Endodermal cell (in vitro differentiated cells): Measurements from ENCODE around the gene PYCR2. TPM values are rescaled to one million over a fixed set of nuclear protein-coding genes. Genes with fewer than 3 reads are reported as not detected.
"Not testable (repeated sequence)": the region's sequence is repeated elsewhere in the genome, so short reads cannot be mapped to it uniquely, and the experiment has no call there.

Experiments used
- DNase-seq: peaks from one replicate; pipeline ENCODE4 v3.0.0-alpha.2; 2017
- H3K27ac ChIP-seq: 2 replicates; pipeline ENCODE4 v1.5.1; 2013; ENCODE audit warnings: mild to moderate bottlenecking, low read depth, low read length, moderate library complexity
- H3K27me3 ChIP-seq: 2 replicates; pipeline ENCODE4 v1.6.1; 2013; ENCODE audit warnings: mild to moderate bottlenecking, low read length, moderate library complexity; ENCODE audit not compliant: insufficient read depth, control insufficient read depth, poor library complexity, severe bottlenecking
- H3K36me3 ChIP-seq: 2 replicates; pipeline ENCODE4 v1.7.0; 2013; ENCODE audit warnings: mild to moderate bottlenecking, low read length, moderate library complexity; ENCODE audit not compliant: control insufficient read depth, insufficient read depth
- H3K4me1 ChIP-seq: one replicate; pipeline ENCODE4 v1.7.0; 2013; ENCODE audit warnings: low read length; ENCODE audit not compliant: control insufficient read depth, insufficient read depth
- H3K4me3 ChIP-seq: 2 replicates; pipeline ENCODE4 v1.5.1; 2013; ENCODE audit warnings: mild to moderate bottlenecking, low read length, moderate library complexity
- H3K9ac ChIP-seq: 2 replicates; pipeline ENCODE4 v1.6.1; 2013; ENCODE audit warnings: mild to moderate bottlenecking, low read length, moderate library complexity; ENCODE audit not compliant: poor library complexity, severe bottlenecking; ENCODE audit errors: extremely low read depth
- H3K9me3 ChIP-seq: 2 replicates; pipeline ENCODE4 v1.6.1; 2013; ENCODE audit warnings: mild to moderate bottlenecking, low read length, moderate library complexity; ENCODE audit not compliant: control insufficient read depth
- H3K27ac Mint-ChIP-seq: 2 replicates; pipeline ENCODE4 v1.8.0; 2020; ENCODE audit warnings: mixed read lengths
- H3K27me3 Mint-ChIP-seq: 2 replicates; pipeline ENCODE4 v1.8.0; 2021; ENCODE audit warnings: mild to moderate bottlenecking, mixed read lengths; ENCODE audit not compliant: insufficient read depth
- H3K36me3 Mint-ChIP-seq: 2 replicates; pipeline ENCODE4 v1.8.0; 2020; ENCODE audit warnings: low read depth, mixed read lengths
- H3K4me1 Mint-ChIP-seq: 2 replicates; pipeline ENCODE4 v1.8.0; 2020; ENCODE audit warnings: mixed read lengths
- H3K4me3 Mint-ChIP-seq: 2 replicates; pipeline ENCODE4 v1.8.0; 2020; ENCODE audit warnings: mild to moderate bottlenecking, moderate library complexity, mixed read lengths
- H3K9me3 Mint-ChIP-seq: 2 replicates; pipeline ENCODE4 v1.8.0; 2020; ENCODE audit warnings: mild to moderate bottlenecking, mixed read lengths
- CTCF ChIP-seq: fragments of 200-600 bp; sonication (generic); conservative IDR thresholded peaks from 2 replicates; pipeline ENCODE4 v1.5.0; 2021; ENCODE audit warnings: antibody characterized with exemption, mild to moderate bottlenecking
- WGBS, 2 experiments: methylation state at CpG; one replicate each; pipeline versions ENCODE4 v1.1.5 to v1.1.7; 2013; ENCODE audit warnings: missing lambda C conversion rate in 2 of 2, mixed read lengths in 1 of 2; ENCODE audit not compliant: insufficient coverage in 1 of 2, insufficient read length in 1 of 2; 5-methylcytosine and 5-hydroxymethylcytosine counted together
- total RNA-seq, 2 donors: library from RNA; stranded (reverse); fragmentation: NEBNext Ultra II Directional in 1 of 2; extraction: Animal tissue kit (Norgen Biotek cat#: 25700) in 1 of 2; gene quantifications; 2 replicates in 1 of 2; 3 replicates in 1 of 2; pipeline ENCODE4 v1.2.1, GENCODE V29; 2021

The PYCR2 gene
- total RNA-seq, 2 donors from 2014 or later, result 94.5 to 101 TPM

- H3K36me3 Mint-ChIP-seq, result peaks cover 12% of the 10 kb centered on the region
- Histone ChIP-seq H3K9ac (peak overlapping the region; percentile 96), H3K4me3 (peak overlapping the region; percentile 88), H3K36me3 (peaks cover 39% of the 10 kb centered on the region), H3K4me1 (peaks cover 12% of the 10 kb centered on the region)
- not testable (repeated sequence) for H3K9me3 ChIP-seq, H3K27me3 ChIP-seq, H3K27ac ChIP-seq, H3K9me3 Mint-ChIP-seq, H3K27me3 Mint-ChIP-seq
- WGBS, 2 experiments, result 43 to 98% methylated on average over 6 to 42 of the region's 69 CpGs
- peak overlapping the region; percentile 26 for H3K27ac Mint-ChIP-seq
- H3K4me3 Mint-ChIP-seq, result peak overlapping the region; percentile 69
- DNase-seq, result peak; percentile 89
- H3K4me1 Mint-ChIP-seq, result peaks cover 25% of the 10 kb centered on the region
Observed at GRCh38 chr1:225939097-225939938, 15.3 kb upstream of the PYCR2 start.

DNA sequence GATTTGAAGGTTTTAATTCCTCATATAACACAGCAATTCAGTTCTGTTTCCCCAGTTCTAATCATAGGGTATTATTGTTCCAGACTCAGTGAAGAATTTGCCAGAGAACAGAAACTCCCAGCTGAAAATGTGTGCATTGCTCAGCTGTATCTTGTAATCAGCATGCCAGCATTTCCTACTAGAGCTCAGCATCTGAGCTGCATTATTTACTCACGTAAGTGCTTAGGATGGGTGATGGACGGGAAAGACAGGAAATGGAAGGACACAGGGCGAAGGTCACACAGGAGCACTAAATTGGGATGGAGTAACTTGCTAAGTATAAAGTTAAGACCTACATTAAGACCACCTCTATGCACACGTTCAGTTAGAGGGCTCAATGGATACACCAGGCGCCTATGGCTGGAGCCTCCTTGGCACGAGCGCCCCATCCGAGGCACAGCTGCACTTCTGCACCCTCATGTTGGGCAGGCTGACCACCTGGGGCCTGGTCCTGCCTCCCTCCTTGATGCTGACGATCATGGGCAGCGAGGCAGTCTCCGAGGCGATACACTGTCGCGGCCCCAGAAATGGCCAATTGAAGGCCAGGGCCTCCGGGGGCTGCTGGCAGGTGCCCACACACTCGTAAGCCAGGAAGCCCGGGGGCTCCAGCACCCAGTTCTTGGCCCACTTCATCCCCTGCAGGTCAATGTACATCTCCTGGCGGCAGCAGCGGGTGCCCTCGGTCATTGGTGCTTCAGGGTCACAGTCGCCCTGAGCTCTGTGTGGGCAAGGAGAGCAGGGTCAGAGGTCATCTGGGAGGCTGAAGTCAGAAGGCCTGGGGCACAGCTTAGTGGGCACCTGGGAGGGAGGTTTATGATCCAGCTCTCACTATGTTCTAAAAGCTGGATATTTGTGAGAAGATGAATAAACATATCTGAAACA, 13.3 kb upstream of the PYCR2 start:
- H3K36me3 ChIP-seq, result peaks cover 39% of the 10 kb centered on the region
- WGBS, 2 experiments, result 95% methylated on average over 15 to 21 of the region's 21 CpGs
- H3K4me3 ChIP-seq, result peak overlapping the region; percentile 88
- no peaks in the 10 kb centered on the region for H3K27me3 ChIP-seq
- H3K9ac ChIP-seq, result peak overlapping the region; percentile 96
- H3K9me3 ChIP-seq, result no peaks in the 10 kb centered on the region
- no peak for DNase-seq
- Mint-ChIP-seq H3K9me3 (no peaks in the 10 kb centered on the region), H3K36me3 (peaks cover 12% of the 10 kb centered on the region), H3K4me3 (peak overlapping the region; percentile 69), H3K4me1 (peaks cover 22% of the 10 kb centered on the region), H3K27ac (peak overlapping the region; percentile 44), H3K27me3 (no peaks in the 10 kb centered on the region)
- H3K27ac ChIP-seq, result no peak overlapping the region
- H3K4me1 ChIP-seq, result peaks cover 5% of the 10 kb centered on the region
- no peak for TF ChIP-seq CTCF

DNA sequence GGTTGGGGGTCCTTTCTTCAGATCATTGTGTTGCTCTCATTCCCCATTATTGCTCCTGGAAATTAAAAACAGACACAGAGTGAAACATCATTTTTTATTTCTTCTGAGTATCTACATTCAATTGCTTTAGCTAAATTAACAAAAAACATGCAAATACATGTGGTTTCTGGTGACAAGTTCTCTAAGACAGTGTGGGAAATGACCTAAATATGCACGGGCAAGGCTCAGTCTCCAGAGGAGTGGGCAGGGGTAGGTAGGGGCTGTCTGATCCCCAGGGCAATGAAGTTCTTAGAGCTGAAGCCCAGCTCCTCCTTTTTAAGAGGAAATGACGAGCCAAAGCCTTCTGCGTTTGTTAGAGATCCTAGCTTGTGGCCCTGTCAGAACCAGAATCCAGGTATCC, 12.5 kb upstream of the PYCR2 start:
- H3K4me1 Mint-ChIP-seq, result peaks cover 19% of the 10 kb centered on the region
- Histone ChIP-seq H3K4me1 (no peaks in the 10 kb centered on the region), H3K36me3 (peaks cover 39% of the 10 kb centered on the region), H3K9me3 (no peaks in the 10 kb centered on the region), H3K27me3 (no peaks in the 10 kb centered on the region), H3K27ac (no peak overlapping the region), H3K4me3 (peak overlapping the region; percentile 88), H3K9ac (no peak overlapping the region)
- H3K27ac Mint-ChIP-seq, result no peak overlapping the region
- H3K36me3 Mint-ChIP-seq, result peaks cover 12% of the 10 kb centered on the region
- WGBS, 2 experiments, result 87 to 95% methylated on average over 2 to 3 of the region's 3 CpGs
- no peak for TF ChIP-seq CTCF
- no peak for DNase-seq
- peak overlapping the region; percentile 69 for H3K4me3 Mint-ChIP-seq
- no peaks in the 10 kb centered on the region for H3K27me3 Mint-ChIP-seq
- no peaks in the 10 kb centered on the region for H3K9me3 Mint-ChIP-seq

DNA sequence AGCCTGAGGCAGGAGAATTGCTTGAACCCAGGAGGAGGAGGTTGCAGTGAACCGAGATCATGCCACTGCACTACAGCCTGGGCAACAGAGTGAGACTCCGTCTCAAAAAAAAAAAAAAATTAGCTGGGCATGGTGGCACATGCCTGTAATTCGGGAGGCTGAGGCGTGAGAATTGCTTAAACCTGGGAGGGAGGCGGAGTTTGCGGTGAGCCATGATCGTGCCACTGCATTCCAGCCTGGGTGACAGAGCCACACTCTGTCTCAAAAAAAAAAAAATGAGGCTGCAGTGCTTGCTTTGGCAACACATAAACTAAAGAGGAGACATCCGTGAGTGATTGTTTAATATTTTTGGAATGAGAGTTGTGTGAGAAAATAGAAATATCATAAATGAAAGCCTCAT, 12.0 kb upstream of the PYCR2 start:
- H3K27ac ChIP-seq, H3K27me3 Mint-ChIP-seq, H3K9me3 ChIP-seq, H3K27me3 ChIP-seq, H3K9me3 Mint-ChIP-seq, H3K4me3 Mint-ChIP-seq, DNase-seq, H3K9ac ChIP-seq, H3K27ac Mint-ChIP-seq, H3K4me1 ChIP-seq: not testable (repeated sequence)
- Mint-ChIP-seq H3K4me1 (peaks cover 20% of the 10 kb centered on the region), H3K36me3 (peaks cover 12% of the 10 kb centered on the region)
- Histone ChIP-seq H3K4me3 (peak overlapping the region; percentile 88), H3K36me3 (peaks cover 39% of the 10 kb centered on the region)
- 91% methylated on average over 7 of the region's 8 CpGs for WGBS, 2 experiments
